A673 (cell line): ENCODE measurements around the gene MAP3K10. TPM values are rescaled to one million over a fixed set of nuclear protein-coding genes. Genes with fewer than 3 reads are reported as not detected.

Source experiments
- BruUV-seq: library from RNA; stranded (reverse); fragments of 400-500 nt; replicated peaks from 2 replicates; lab custom pipeline; 2021; lab: Mats Ljungman, UMichigan
- CTCF ChIA-PET: fragments of 300-600 bp; sonication (Branson Sonifier 250); formaldehyde crosslinking; loops from one replicate; lab custom pipeline; 2022; ENCODE audit warnings: antibody characterized with exemption; lab: Charles Lee
- POLR2A ChIA-PET: fragments of 300-600 bp; sonication (Branson Sonifier 250); formaldehyde crosslinking; loops from one replicate; lab custom pipeline; 2022; ENCODE audit warnings: antibody characterized with exemption; ENCODE audit not compliant: low non-redundant PET; lab: Charles Lee
- DNase-seq: peaks from one replicate; pipeline ENCODE4 v3.0.0-alpha.2; 2015; ENCODE audit warnings: low spot score
- H3K27ac ChIP-seq: fragments of 200-600 bp; sonication (generic); 2 replicates; pipeline ENCODE4 v1.5.1; 2016; ENCODE audit warnings: mixed run types, low read depth, mild to moderate bottlenecking, mixed read lengths, antibody characterized with exemption, low read length; ENCODE audit not compliant: poor library complexity, severe bottlenecking
- H3K27me3 ChIP-seq: fragments of 200-600 bp; sonication (generic); replicated peaks from 2 replicates; pipeline ENCODE4 v1.6.1; 2017; ENCODE audit warnings: mixed run types, low read depth, mild to moderate bottlenecking, mixed read lengths, antibody characterized with exemption, low read length; ENCODE audit not compliant: insufficient read depth, poor library complexity
- H3K36me3 ChIP-seq: fragments of 200-600 bp; sonication (generic); 2 replicates; pipeline ENCODE4 v1.6.1; 2016; ENCODE audit warnings: mixed run types, mild to moderate bottlenecking, mixed read lengths, antibody characterized with exemption, low read length; ENCODE audit not compliant: insufficient read depth, poor library complexity, severe bottlenecking
- H3K4me1 ChIP-seq: fragments of 200-600 bp; sonication (generic); 2 replicates; pipeline ENCODE4 v1.6.1; 2017; ENCODE audit warnings: mixed run types, mild to moderate bottlenecking, mixed read lengths, antibody characterized with exemption, low read length; ENCODE audit not compliant: insufficient read depth, poor library complexity, severe bottlenecking
- H3K4me3 ChIP-seq: fragments of 200-600 bp; sonication (generic); 2 replicates; pipeline ENCODE4 v1.5.1; 2016; ENCODE audit warnings: low read depth, mixed run types, mild to moderate bottlenecking, mixed read lengths, low read length; ENCODE audit not compliant: poor library complexity, severe bottlenecking
- H3K9me3 ChIP-seq: fragments of 200-600 bp; sonication (generic); 2 replicates; pipeline ENCODE4 v1.6.1; 2016; ENCODE audit warnings: mixed run types, low read depth, mild to moderate bottlenecking, mixed read lengths, antibody characterized with exemption, low read length; ENCODE audit not compliant: poor library complexity, severe bottlenecking
- CTCF ChIP-seq: fragments of 300-800, 200-600 bp; sonication (generic); conservative IDR thresholded peaks from 2 replicates; pipeline ENCODE4 v1.5.1; 2017; ENCODE audit warnings: low read depth, mild to moderate bottlenecking, antibody characterized with exemption, low read length, moderate library complexity, mixed read lengths
- EZH2 ChIP-seq: fragments of 200-600 bp; sonication (generic); IDR thresholded peaks from 2 replicates; pipeline ENCODE4 v1.6.1; 2017; ENCODE audit warnings: borderline replicate concordance, low read depth, mild to moderate bottlenecking, mixed read lengths, antibody characterized with exemption, low read length; ENCODE audit not compliant: poor library complexity, severe bottlenecking
- intact Hi-C: fragments of 100-400 bp; cut with micrococcal nuclease; formaldehyde crosslinking; loops from one replicate; pipeline ENCODE4 v1.10.0; 2022; ENCODE audit not compliant: unreplicated experiment
- total RNA-seq: library from RNA; stranded (reverse); gene quantifications from 2 replicates; pipeline ENCODE4 v1.2.3, GENCODE V29; 2021

MAP3K10 gene
- total RNA-seq, 1 experiment from 2014 or later, result 17.8 TPM

GRCh38 chr19:40239415-40240226 is 48.4 kb downstream of the MAP3K10 start:
- CTCF ChIA-PET, result no interaction called here
- intact Hi-C loops, result no loop called here
- POLR2A ChIA-PET, result no interaction called here
- Histone ChIP-seq H3K27me3 (no peaks in the 10 kb centered on the region), H3K36me3 (peaks cover 43% of the 10 kb centered on the region), H3K4me1 (peaks cover 2% of the 10 kb centered on the region), H3K4me3 (no peak overlapping the region), H3K27ac (no peak overlapping the region), H3K9me3 (no peaks in the 10 kb centered on the region)
- TF ChIP-seq EZH2, result no peak
- TF ChIP-seq CTCF, result no peak
- no TSS peak for BruUV-seq
- DNase-seq, result no peak

GRCh38 chr19:40240332-40240731 is 49.1 kb downstream of the MAP3K10 start:
- no peak for TF ChIP-seq CTCF
- TF ChIP-seq EZH2, result no peak
- no TSS peak for BruUV-seq
- H3K27me3 ChIP-seq, result no peaks in the 10 kb centered on the region
- intact Hi-C loops, result no loop called here
- H3K27ac ChIP-seq, result no peak overlapping the region
- peaks cover 40% of the 10 kb centered on the region for H3K36me3 ChIP-seq
- peaks cover 8% of the 10 kb centered on the region for H3K4me1 ChIP-seq
- no peaks in the 10 kb centered on the region for H3K9me3 ChIP-seq
- ChIA-PET POLR2A (no interaction called here), CTCF (interaction anchor here (0.6 kb wide), 1 partner anchor 93 kb away, joined by 3 read pairs; no protein-coding TSS in a partner anchor)
- H3K4me3 ChIP-seq, result no peak overlapping the region
- no peak for DNase-seq

- intact Hi-C loops, result no loop called here
- Histone ChIP-seq H3K9me3 (no peaks in the 10 kb centered on the region), H3K4me3 (no peak overlapping the region), H3K27me3 (no peaks in the 10 kb centered on the region), H3K36me3 (peaks cover 31% of the 10 kb centered on the region), H3K27ac (no peak overlapping the region), H3K4me1 (peaks cover 8% of the 10 kb centered on the region)
- no peak for TF ChIP-seq CTCF
- no peak for TF ChIP-seq EZH2
- ChIA-PET CTCF (no interaction called here), POLR2A (no interaction called here)
- no peak for DNase-seq
- no TSS peak for BruUV-seq
Observed at GRCh38 chr19:40241125-40241808, 50.0 kb downstream of the MAP3K10 start.
